Endothelial cell of umbilical vein (primary cell): ENCODE data around the gene GNAL. TPM values are rescaled to one million over a fixed set of nuclear protein-coding genes. Genes with fewer than 3 reads are reported as not detected.

Source experiments
- BruUV-seq: library from RNA; stranded (reverse); fragments of 400-500 nt; replicated peaks from 2 replicates; lab custom pipeline; 2021; lab: Mats Ljungman, UMichigan
- CTCF ChIA-PET: fragments of 300-600, 350-600 bp; sonication (Branson Sonifier 250); formaldehyde crosslinking; loops from one replicate; lab custom pipeline; 2021; ENCODE audit warnings: antibody characterized with exemption, inconsistent platforms; lab: Charles Lee
- POLR2A ChIA-PET: fragments of 300-600, 350-600 bp; sonication (Branson Sonifier 250); formaldehyde crosslinking; loops from one replicate; lab custom pipeline; 2021; ENCODE audit warnings: antibody characterized with exemption, inconsistent platforms; lab: Charles Lee
- DNase-seq: peaks from one replicate; pipeline ENCODE4 v3.0.0-alpha.2; 2011; ENCODE audit warnings: low read depth, low spot score
- FAIRE-seq: peaks from 2 replicates; lab custom pipeline; 2011; peaks lifted over from hg19 to GRCh38; lab: Jason Lieb, UNC
- H2AFZ ChIP-seq: 2 replicates; pipeline ENCODE4 v1.6.0; 2012; ENCODE audit warnings: low read depth, low read length, control low read depth, inconsistent platforms
- H3K27ac ChIP-seq: 2 replicates; pipeline ENCODE4 v1.5.1; 2011; ENCODE audit warnings: low read depth, mild to moderate bottlenecking, control low read depth, low read length, moderate library complexity; ENCODE audit not compliant: insufficient read depth
- H3K27me3 ChIP-seq, 2 experiments: 2 replicates each; pipeline versions ENCODE4 v1.6.0 to v1.6.1; 2011; ENCODE audit warnings: low read length in 2 of 2, mixed read lengths in 1 of 2; ENCODE audit not compliant: control insufficient read depth in 2 of 2, insufficient read depth in 2 of 2
- H3K36me3 ChIP-seq, 2 experiments: 2 replicates in 1 of 2; 3 replicates in 1 of 2; pipeline ENCODE4 v1.5.1; 2011; ENCODE audit warnings: low read length in 2 of 2, mild to moderate bottlenecking in 1 of 2, moderate library complexity in 1 of 2; ENCODE audit not compliant: control insufficient read depth in 2 of 2, insufficient read depth in 2 of 2; ENCODE audit errors: extremely low read depth in 1 of 2
- H3K4me1 ChIP-seq: 3 replicates; pipeline ENCODE4 v1.5.1; 2011; ENCODE audit warnings: mild to moderate bottlenecking, low read length; ENCODE audit not compliant: control insufficient read depth, insufficient read depth; ENCODE audit errors: extremely low read depth
- H3K4me2 ChIP-seq: 2 replicates; pipeline ENCODE4 v1.6.1; 2011; ENCODE audit warnings: low read length, control low read depth, mixed read lengths; ENCODE audit not compliant: insufficient read depth
- H3K4me3 ChIP-seq, 3 experiments: fragments of 200-600 bp in 1 of 3; sonication (generic), shearing (Covaris generic) in 1 of 3; replicated peaks in 1 of 3; 2 replicates each; pipeline ENCODE4 v1.5.1; 2011 to 2016; ENCODE audit warnings: control low read depth in 3 of 3, low read length in 3 of 3, mild to moderate bottlenecking in 2 of 3, inconsistent platforms in 1 of 3, low read depth in 1 of 3, moderate library complexity in 1 of 3; ENCODE audit not compliant: insufficient read depth in 1 of 3
- H3K79me2 ChIP-seq: 2 replicates; pipeline ENCODE4 v1.6.0; 2012; ENCODE audit warnings: low read length, inconsistent platforms; ENCODE audit not compliant: control insufficient read depth, insufficient read depth
- H3K9ac ChIP-seq: replicated peaks from 2 replicates; pipeline ENCODE3; 2011; ENCODE audit warnings: low read length, control low read depth; ENCODE audit not compliant: insufficient read depth; ENCODE audit errors: extremely low read depth
- H3K9me1 ChIP-seq: replicated peaks from 3 replicates; pipeline ENCODE4 v1.6.0; 2011; ENCODE audit warnings: mild to moderate bottlenecking, low read length; ENCODE audit not compliant: control insufficient read depth, insufficient read depth; ENCODE audit errors: extremely low read depth
- H3K9me3 ChIP-seq: replicated peaks from 2 replicates; pipeline ENCODE4 v1.5.1; 2012; ENCODE audit warnings: low read length, inconsistent platforms; ENCODE audit not compliant: control insufficient read depth, insufficient read depth
- H4K20me1 ChIP-seq: replicated peaks from 2 replicates; pipeline ENCODE3; 2011; ENCODE audit warnings: mild to moderate bottlenecking, low read length; ENCODE audit not compliant: control insufficient read depth, insufficient read depth; ENCODE audit errors: extremely low read depth
- CTCF ChIP-seq, 2 donors: IDR thresholded peaks; 1 replicate in 1 of 2; 2 replicates in 1 of 2; pipeline ENCODE4 v1.5.1; 2011; ENCODE audit warnings: low read length in 2 of 2, mild to moderate bottlenecking in 2 of 2, moderate library complexity in 2 of 2, control low read depth in 1 of 2, inconsistent platforms in 1 of 2, low read depth in 1 of 2; ENCODE audit not compliant: insufficient read depth in 1 of 2; ENCODE audit errors: extremely low read depth in 1 of 2
- EZH2 ChIP-seq: IDR thresholded peaks from 2 replicates; pipeline ENCODE4 v1.6.1; 2012; ENCODE audit warnings: borderline replicate concordance, low read depth, mild to moderate bottlenecking, moderate library complexity, low read length, inconsistent platforms; ENCODE audit not compliant: severe bottlenecking
- FOS ChIP-seq: IDR thresholded peaks from 2 replicates; pipeline ENCODE4 v1.6.1; 2011; ENCODE audit warnings: mild to moderate bottlenecking, low read length, moderate library complexity, borderline replicate concordance; ENCODE audit not compliant: insufficient read depth
- GATA2 ChIP-seq: IDR thresholded peaks from 2 replicates; pipeline ENCODE4 v1.7.0; 2011; ENCODE audit warnings: low read depth, mild to moderate bottlenecking, moderate library complexity, mixed read lengths, low read length; ENCODE audit not compliant: insufficient read length, insufficient read depth
- JUN ChIP-seq: IDR thresholded peaks from 2 replicates; pipeline ENCODE4 v1.6.1; 2011; ENCODE audit warnings: borderline replicate concordance, low read depth; ENCODE audit not compliant: insufficient read length, insufficient read depth
- MAX ChIP-seq: IDR thresholded peaks from 2 replicates; pipeline ENCODE4 v1.6.1; 2011; ENCODE audit not compliant: insufficient read depth, insufficient read length
- MYC ChIP-seq: IDR thresholded peaks from one replicate; pipeline ENCODE4 v1.6.1; 2011; ENCODE audit warnings: mild to moderate bottlenecking, low read depth, low read length
- POLR2A ChIP-seq: IDR thresholded peaks from 2 replicates; pipeline ENCODE4 v1.6.1; 2012; ENCODE audit warnings: low read depth, mild to moderate bottlenecking, control low read depth, low read length
- POLR2AphosphoS5 ChIP-seq: IDR thresholded peaks from 2 replicates; pipeline ENCODE4 v1.6.1; 2012; ENCODE audit warnings: low read depth, mild to moderate bottlenecking, control low read depth, low read length, moderate library complexity; ENCODE audit not compliant: insufficient read depth
- dilution Hi-C: fragments of 300-500 bp; cut with MboI; formaldehyde crosslinking; loops from one replicate; pipeline ENCODE4 v1.15.0; 2019; ENCODE audit warnings: low sequenced_read_pairs; ENCODE audit not compliant: extremely low pct_ligation_motif_present
- intact Hi-C: fragments of 100-400 bp; cut with micrococcal nuclease; formaldehyde crosslinking; loops from one replicate; pipeline ENCODE4 v1.10.0; 2022
- polyA plus RNA-seq, 4 experiments: library from polyadenylated mRNA; depleted of rRNA in 3 of 4; stranded (reverse) in 3 of 4; unstranded in 1 of 4; fragments of >200 nt; gene quantifications; 2 replicates each; pipeline versions ENCODE4 v1.2.1 to v1.2.3, GENCODE V29; 2011 to 2012; ENCODE audit warnings: missing spikeins in 1 of 4
- total RNA-seq: library from RNA; stranded (reverse); gene quantifications from 2 replicates; pipeline ENCODE4 v1.2.3, GENCODE V29; 2021

GNAL gene
- total and polyA plus RNA-seq, 2 donors (not counting 3 experiments of a cell fraction or from before 2014, with no cell fraction given), result 0.07 to 0.73 TPM

DNA sequence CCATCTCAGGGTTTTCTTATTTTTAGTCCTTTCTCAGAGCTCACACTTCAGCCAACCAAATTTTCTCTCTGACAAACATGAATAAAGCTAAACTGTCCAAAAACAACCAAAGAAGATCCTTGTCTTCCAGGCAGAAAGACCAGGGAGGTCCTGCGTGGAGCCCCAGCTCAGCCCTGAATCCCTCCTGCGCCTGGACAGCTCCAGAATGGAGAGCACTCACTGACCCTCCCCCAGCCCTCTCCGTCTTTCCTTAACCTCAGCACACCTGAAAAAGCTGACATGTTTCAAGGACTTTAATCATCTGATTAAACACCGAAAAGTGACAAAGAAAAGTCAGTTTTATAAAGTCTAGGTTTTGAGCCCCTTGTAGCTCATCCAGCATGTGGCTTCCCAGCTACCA is 22.9 kb upstream of the GNAL start:
- FAIRE-seq, result no peak
- no peaks in the 10 kb centered on the region for H3K79me2 ChIP-seq
- H3K4me1 ChIP-seq, result no peaks in the 10 kb centered on the region
- no peaks in the 10 kb centered on the region for H3K9me3 ChIP-seq
- no peaks in the 10 kb centered on the region for H4K20me1 ChIP-seq
- H3K9ac ChIP-seq, result no peak overlapping the region
- dilution Hi-C loops, result no loop called here
- DNase-seq, result no peak
- no TSS peak for BruUV-seq
- no peak overlapping the region for H2AFZ ChIP-seq
- H3K27me3 ChIP-seq, result no peaks in the 10 kb centered on the region
- intact Hi-C loops, result no loop called here
- no peaks in the 10 kb centered on the region for H3K9me1 ChIP-seq
- TF ChIP-seq MAX, result no peak
- TF ChIP-seq MYC, result no peak
- no peak for TF ChIP-seq GATA2
- no peak for TF ChIP-seq FOS
- TF ChIP-seq JUN, result no peak
- TF ChIP-seq EZH2, result no peak
- TF ChIP-seq POLR2A, result no peak
- TF ChIP-seq POLR2AphosphoS5, result no peak
- no peak for TF ChIP-seq CTCF (IDR thresholded peaks at IDR 0.05; ENCODE audit: extremely low read depth in 1 of 2, insufficient read depth in 1 of 2, low read depth in 1 of 2, low read length in 2 of 2)
- no peak overlapping the region for H3K4me3 ChIP-seq
- H3K36me3 ChIP-seq, result no peaks in the 10 kb centered on the region
- no peak overlapping the region for H3K4me2 ChIP-seq
- H3K27ac ChIP-seq, result no peak overlapping the region
- POLR2A ChIA-PET, result no interaction called here
- CTCF ChIA-PET, result interaction anchor here (1.3 to 2.2 kb wide), 2 partner anchors 10 to 373 kb away, joined by 5 to 22 read pairs; no protein-coding TSS in a partner anchor
